ENCODE data around the gene HOXA5. TPM values are rescaled to one million over a fixed set of nuclear protein-coding genes. Genes with fewer than 3 reads are reported as not detected.

Gene HOXA5
- total RNA-seq, 1 experiment from 2014 or later, result 5.8 TPM

Other genes with a start within 250 kb of the HOXA5 start
- 2.2 to 3.9 TPM (median 3.3 TPM) in 5 replicates for gene HOXA1, start 47.7 kb downstream of the HOXA5 start, total RNA-seq (2022; extraction: Qiagen RNA extraction; ENCODE audit: low read depth)
- 0.80 to 0.97 TPM (median 0.86 TPM) in 5 replicates for gene HOXA2, start 41.0 kb downstream of the HOXA5 start, total RNA-seq (2022; extraction: Qiagen RNA extraction; ENCODE audit: low read depth)
- gene HOXA4, start 12.9 kb downstream of the HOXA5 start, total RNA-seq (2022; extraction: Qiagen RNA extraction; ENCODE audit: low read depth), result 1.2 to 2.2 TPM (median 1.9 TPM) in 5 replicates
- 0.83 to 2.2 TPM (median 1.5 TPM) in 5 replicates for gene HOXA6, start 4.1 kb upstream of the HOXA5 start, total RNA-seq (2022; extraction: Qiagen RNA extraction; ENCODE audit: low read depth)
- gene HOXA3, start 8.9 kb upstream of the HOXA5 start, total RNA-seq (2022; extraction: Qiagen RNA extraction; ENCODE audit: low read depth), result 3.4 to 7.7 TPM (median 6.4 TPM) in 5 replicates
- gene HOXA7, start 13.0 kb upstream of the HOXA5 start, total RNA-seq (2022; extraction: Qiagen RNA extraction; ENCODE audit: low read depth), result 3.7 to 4.8 TPM (median 4.6 TPM) in 5 replicates
- 0.49 to 0.99 TPM (median 0.70 TPM) in 5 replicates for gene HOXA9, start 21.9 kb upstream of the HOXA5 start, total RNA-seq (2022; extraction: Qiagen RNA extraction; ENCODE audit: low read depth)
- gene HOXA10, start 30.6 kb upstream of the HOXA5 start, total RNA-seq (2022; extraction: Qiagen RNA extraction; ENCODE audit: low read depth), result 6.9 to 7.2 TPM (median 7.1 TPM) in 5 replicates
- gene HOXA11, start 41.6 kb upstream of the HOXA5 start, total RNA-seq (2022; extraction: Qiagen RNA extraction; ENCODE audit: low read depth), result 0.55 to 0.80 TPM (median 0.70 TPM) in 5 replicates
- 1.8 to 2.6 TPM (median 2.2 TPM) in 5 replicates for gene HOXA13, start 56.4 kb upstream of the HOXA5 start, total RNA-seq (2022; extraction: Qiagen RNA extraction; ENCODE audit: low read depth)
- 0.09 to 0.27 TPM (median 0.11 TPM) in 5 replicates for gene EVX1, start 99.1 kb upstream of the HOXA5 start, total RNA-seq (2022; extraction: Qiagen RNA extraction; ENCODE audit: low read depth)